ENCODE results near the gene TRAF3IP1.
"Not testable (repeated sequence)": the region's sequence is repeated elsewhere in the genome, so short reads cannot be mapped to it uniquely, and the experiment has no call there.

The TRAF3IP1 gene

GRCh38 chr2:238305965-238306671 lies 14.2 kb upstream of the TRAF3IP1 start:
- DNase-seq (ENCODE audit: low read depth in 2 of 3, low spot score in 2 of 3), result no peak

GRCh38 chr2:238306672-238306998 lies 13.7 kb upstream of the TRAF3IP1 start:
- no peak for DNase-seq (ENCODE audit: low read depth in 2 of 3, low spot score in 2 of 3)

- DNase-seq (ENCODE audit: low read depth in 2 of 3, low spot score in 2 of 3), result no peak
These were observed 12.1 kb upstream of the TRAF3IP1 start for GRCh38 chr2:238308177-238308576.

- not testable (repeated sequence) for DNase-seq (ENCODE audit: low read depth in 2 of 3, low spot score in 2 of 3)
These were observed 9.6 kb upstream of the TRAF3IP1 start for GRCh38 chr2:238310721-238311120.

GRCh38 chr2:238313289-238313990 lies 6.9 kb upstream of the TRAF3IP1 start:
- no peak for DNase-seq (ENCODE audit: low read depth in 2 of 3, low spot score in 2 of 3)

GRCh38 chr2:238313991-238314350 lies 6.3 kb upstream of the TRAF3IP1 start:
- DNase-seq (ENCODE audit: low read depth in 2 of 3, low spot score in 2 of 3), result no peak

GRCh38 chr2:238314576-238314975 lies 5.7 kb upstream of the TRAF3IP1 start:
- DNase-seq (ENCODE audit: low read depth in 2 of 3, low spot score in 2 of 3), result no peak

GRCh38 chr2:238315031-238315595 lies 5.2 kb upstream of the TRAF3IP1 start:
- DNase-seq (ENCODE audit: low read depth in 2 of 3, low spot score in 2 of 3), result no peak

- DNase-seq (ENCODE audit: low read depth in 2 of 3, low spot score in 2 of 3), result no peak
These were observed 447 bp downstream of the TRAF3IP1 start for GRCh38 chr2:238320648-238321281.

GRCh38 chr2:238321467-238321866 lies 1.1 kb downstream of the TRAF3IP1 start:
- no peak for DNase-seq (ENCODE audit: low read depth in 2 of 3, low spot score in 2 of 3)

GRCh38 chr2:238322001-238322411 lies 1.7 kb downstream of the TRAF3IP1 start:
- DNase-seq (ENCODE audit: low read depth in 2 of 3, low spot score in 2 of 3), result no peak

- DNase-seq (ENCODE audit: low read depth in 2 of 3, low spot score in 2 of 3), result not testable (repeated sequence)
These were observed 3.9 kb downstream of the TRAF3IP1 start for GRCh38 chr2:238324248-238324647.

- DNase-seq (ENCODE audit: low read depth in 2 of 3, low spot score in 2 of 3), result no peak
These were observed 5.4 kb downstream of the TRAF3IP1 start for GRCh38 chr2:238325694-238326093.

- no peak for DNase-seq (ENCODE audit: low read depth in 2 of 3, low spot score in 2 of 3)
These were observed 6.6 kb downstream of the TRAF3IP1 start for GRCh38 chr2:238326801-238327365.

- DNase-seq (ENCODE audit: low read depth in 2 of 3, low spot score in 2 of 3), result no peak
These were observed 7.4 kb downstream of the TRAF3IP1 start for GRCh38 chr2:238327751-238328150.

- no peak for DNase-seq (ENCODE audit: low read depth in 2 of 3, low spot score in 2 of 3)
These were observed 10.1 kb downstream of the TRAF3IP1 start for GRCh38 chr2:238330391-238330790.

- DNase-seq (ENCODE audit: low read depth in 2 of 3, low spot score in 2 of 3), result no peak
These were observed 11.6 kb downstream of the TRAF3IP1 start for GRCh38 chr2:238331916-238332315.

- DNase-seq (ENCODE audit: low read depth in 2 of 3, low spot score in 2 of 3), result no peak
These were observed 14.6 kb downstream of the TRAF3IP1 start for GRCh38 chr2:238334885-238335284.

- DNase-seq (ENCODE audit: low read depth in 2 of 3, low spot score in 2 of 3), result not testable (repeated sequence)
These were observed 15.3 kb downstream of the TRAF3IP1 start for GRCh38 chr2:238335591-238335990.

- DNase-seq (ENCODE audit: low read depth in 2 of 3, low spot score in 2 of 3), result no peak
These were observed 15.8 kb downstream of the TRAF3IP1 start for GRCh38 chr2:238336151-238336550.

GRCh38 chr2:238336793-238337444 lies 16.6 kb downstream of the TRAF3IP1 start:
- DNase-seq (ENCODE audit: low read depth in 2 of 3, low spot score in 2 of 3), result no peak
